Liver (tissue), 9 donors: Measurements from ENCODE around the gene UBE3D. TPM values are rescaled to one million over a fixed set of nuclear protein-coding genes. Genes with fewer than 3 reads are reported as not detected.

Source experiments
- DNase-seq: peaks from one replicate; pipeline ENCODE4 v3.0.0-alpha.2; 2017; ENCODE audit warnings: low spot score
- H3K27ac ChIP-seq, 2 donors: one replicate each; pipeline ENCODE4 v1.7.0; 2013; ENCODE audit warnings: inconsistent platforms in 2 of 2, low read length in 2 of 2, control low read depth in 1 of 2, low read depth in 1 of 2, mild to moderate bottlenecking in 1 of 2
- H3K27me3 ChIP-seq, 4 donors: one replicate each; pipeline versions ENCODE4 v1.6.1 to v1.7.0; 2013; ENCODE audit warnings: low read length in 3 of 4, inconsistent platforms in 1 of 4, mild to moderate bottlenecking in 1 of 4, moderate library complexity in 1 of 4; ENCODE audit not compliant: control insufficient read depth in 4 of 4, insufficient read depth in 4 of 4
- H3K36me3 ChIP-seq, 4 donors: one replicate each; pipeline versions ENCODE4 v1.6.1 to v1.7.0; 2013; ENCODE audit warnings: low read length in 3 of 4, mild to moderate bottlenecking in 3 of 4, low read depth in 1 of 4, moderate library complexity in 1 of 4; ENCODE audit not compliant: control insufficient read depth in 4 of 4, insufficient read depth in 3 of 4
- H3K4me1 ChIP-seq, 4 donors: one replicate each; pipeline versions ENCODE4 v1.6.1 to v1.7.0; 2013; ENCODE audit warnings: low read length in 3 of 4, mild to moderate bottlenecking in 3 of 4, moderate library complexity in 1 of 4; ENCODE audit not compliant: control insufficient read depth in 4 of 4, insufficient read depth in 4 of 4
- H3K4me3 ChIP-seq, 3 donors: one replicate each; pipeline versions ENCODE4 v1.6.1 to v1.7.0; 2013; ENCODE audit warnings: low read length in 3 of 3, control low read depth in 1 of 3, low read depth in 1 of 3, mild to moderate bottlenecking in 1 of 3
- H3K9ac ChIP-seq, 2 donors: one replicate each; pipeline ENCODE4 v1.7.0; 2013; ENCODE audit warnings: low read length in 2 of 2, mild to moderate bottlenecking in 2 of 2, moderate library complexity in 2 of 2, control low read depth in 1 of 2, low read depth in 1 of 2
- H3K9me3 ChIP-seq, 4 donors: one replicate each; pipeline versions ENCODE4 v1.6.1 to v1.7.0; 2013; ENCODE audit warnings: low read length in 3 of 4; ENCODE audit not compliant: control insufficient read depth in 4 of 4
- ATF3 ChIP-seq: IDR thresholded peaks from 2 replicates; pipeline ENCODE4 v1.6.1; 2016; ENCODE audit warnings: antibody characterized with exemption
- EGR1 ChIP-seq, 2 donors: IDR thresholded peaks; 2 replicates each; pipeline ENCODE4 v1.6.1; 2016 to 2018; ENCODE audit warnings: antibody characterized with exemption in 2 of 2, low read depth in 2 of 2
- FOXA1 ChIP-seq: IDR thresholded peaks from 2 replicates; pipeline ENCODE4 v1.6.1; 2016; ENCODE audit warnings: antibody characterized with exemption
- FOXA2 ChIP-seq: IDR thresholded peaks from 2 replicates; pipeline ENCODE4 v1.6.1; 2016; ENCODE audit warnings: antibody characterized with exemption
- GABPA ChIP-seq, 2 donors: IDR thresholded peaks in 1 of 2; conservative IDR thresholded peaks in 1 of 2; 2 replicates each; pipeline ENCODE4 v1.6.1; 2016; ENCODE audit warnings: antibody characterized with exemption in 2 of 2, mild to moderate bottlenecking in 1 of 2, moderate library complexity in 1 of 2
- HNF4A ChIP-seq, 2 donors: conservative IDR thresholded peaks; 2 replicates each; pipeline ENCODE4 v1.6.1; 2016; ENCODE audit warnings: antibody characterized with exemption in 2 of 2, mild to moderate bottlenecking in 2 of 2
- HNF4G ChIP-seq: IDR thresholded peaks from 2 replicates; pipeline ENCODE4 v1.6.1; 2016; ENCODE audit warnings: antibody characterized with exemption
- JUND ChIP-seq, 2 donors: IDR thresholded peaks; 2 replicates each; pipeline ENCODE4 v1.6.1; 2016; ENCODE audit warnings: antibody characterized with exemption in 2 of 2
- MAX ChIP-seq: IDR thresholded peaks from 2 replicates; pipeline ENCODE4 v1.6.1; 2016; ENCODE audit warnings: antibody characterized with exemption
- NR2F2 ChIP-seq: IDR thresholded peaks from 2 replicates; pipeline ENCODE4 v1.6.1; 2016; ENCODE audit warnings: antibody characterized with exemption
- RAD21 ChIP-seq, 2 donors: IDR thresholded peaks; 2 replicates each; pipeline ENCODE4 v1.6.1; 2016; ENCODE audit warnings: antibody characterized with exemption in 2 of 2, mild to moderate bottlenecking in 2 of 2
- REST ChIP-seq: IDR thresholded peaks from 2 replicates; pipeline ENCODE4 v1.6.1; 2016; ENCODE audit warnings: antibody characterized with exemption, mild to moderate bottlenecking
- RXRA ChIP-seq, 2 donors: IDR thresholded peaks; 2 replicates each; pipeline ENCODE4 v1.6.1; 2017 to 2018; ENCODE audit warnings: antibody characterized with exemption in 2 of 2, mild to moderate bottlenecking in 1 of 2
- SP1 ChIP-seq: IDR thresholded peaks from 2 replicates; pipeline ENCODE4 v1.6.1; 2018; ENCODE audit warnings: antibody characterized with exemption, mild to moderate bottlenecking
- TAF1 ChIP-seq: conservative IDR thresholded peaks from 2 replicates; pipeline ENCODE4 v1.6.1; 2016; ENCODE audit warnings: antibody characterized with exemption, mild to moderate bottlenecking
- YY1 ChIP-seq: IDR thresholded peaks from 2 replicates; pipeline ENCODE4 v1.6.1; 2016; ENCODE audit warnings: antibody characterized with exemption, mild to moderate bottlenecking
- ZBTB33 ChIP-seq: IDR thresholded peaks from 2 replicates; pipeline ENCODE4 v1.6.1; 2016; ENCODE audit warnings: antibody characterized with exemption
- WGBS: extraction: QIAGEN DNeasy Blood & Tissue Kit; methylation state at CpG from one replicate; pipeline ENCODE4 v1.1.7; 2013; 5-methylcytosine and 5-hydroxymethylcytosine counted together
- polyA plus RNA-seq, 2 donors: library from polyadenylated mRNA; stranded (reverse) in 1 of 2; unstranded in 1 of 2; fragments of 200-250 nt in 1 of 2; fragments of >200 nt in 1 of 2; fragmentation: Nextera tagmentation in 1 of 2; extraction: Ambion mirVana in 1 of 2; gene quantifications; one replicate each; pipeline versions ENCODE4 v1.2.1 to v1.2.3, GENCODE V29; 2013 to 2015
- total RNA-seq, 2 donors: library from RNA; depleted of rRNA; stranded (reverse); fragments of >200 nt; gene quantifications; one replicate each; pipeline ENCODE4 v1.2.3, GENCODE V29; 2014
- TF ChIP-seq, protein P1 (sequence below): fragments of 150-350 bp; IDR thresholded peaks from 2 replicates; pipeline ENCODE4 v1.5.1; 2017; ENCODE audit warnings: improper control_type of control experiment, low read depth, low read length; ENCODE audit not compliant: missing input control
- donor health status: healthy.
- donor health status: healthy.
- donor health status: healthy.
- donor health status: healthy.
- donor health status: healthy.

Gene UBE3D
- total and polyA plus RNA-seq, 4 donors = 0.78 to 6.4 (median 1.9) TPM

GRCh38 chr6:82902290-82902689 is 163.4 kb downstream of the UBE3D start:
- Histone ChIP-seq H3K4me3 (no peak overlapping the region), H3K4me1 (no peaks in the 10 kb centered on the region), H3K27me3 (no peaks in the 10 kb centered on the region), H3K9me3 (no peaks in the 10 kb centered on the region), H3K27ac (no peak overlapping the region), H3K36me3 (no peaks in the 10 kb centered on the region), H3K9ac (no peak overlapping the region)
- 98% methylated on average over 2 of the region's 2 CpGs for WGBS
- DNase-seq = no peak
- TF ChIP-seq JUND (IDR thresholded peaks at IDR 0.05) (no peak), HNF4G (no peak), EGR1 (IDR thresholded peaks at IDR 0.05; ENCODE audit: low read depth in 2 of 2) (no peak), RAD21 (IDR thresholded peaks at IDR 0.05) (no peak), MAX (no peak), SP1 (no peak), GABPA (IDR thresholded peaks at IDR 0.05 in 1 of 2, conservative IDR thresholded peaks at IDR 0.05 in 1 of 2) (no peak), ATF3 (no peak), HNF4A (conservative IDR thresholded peaks at IDR 0.05) (no peak), ZBTB33 (no peak), FOXA2 (no peak), REST (no peak), TAF1 (no peak), YY1 (no peak), FOXA1 (no peak), RXRA (IDR thresholded peaks at IDR 0.05) (no peak), NR2F2 (no peak)
- TF ChIP-seq, protein P1, sequence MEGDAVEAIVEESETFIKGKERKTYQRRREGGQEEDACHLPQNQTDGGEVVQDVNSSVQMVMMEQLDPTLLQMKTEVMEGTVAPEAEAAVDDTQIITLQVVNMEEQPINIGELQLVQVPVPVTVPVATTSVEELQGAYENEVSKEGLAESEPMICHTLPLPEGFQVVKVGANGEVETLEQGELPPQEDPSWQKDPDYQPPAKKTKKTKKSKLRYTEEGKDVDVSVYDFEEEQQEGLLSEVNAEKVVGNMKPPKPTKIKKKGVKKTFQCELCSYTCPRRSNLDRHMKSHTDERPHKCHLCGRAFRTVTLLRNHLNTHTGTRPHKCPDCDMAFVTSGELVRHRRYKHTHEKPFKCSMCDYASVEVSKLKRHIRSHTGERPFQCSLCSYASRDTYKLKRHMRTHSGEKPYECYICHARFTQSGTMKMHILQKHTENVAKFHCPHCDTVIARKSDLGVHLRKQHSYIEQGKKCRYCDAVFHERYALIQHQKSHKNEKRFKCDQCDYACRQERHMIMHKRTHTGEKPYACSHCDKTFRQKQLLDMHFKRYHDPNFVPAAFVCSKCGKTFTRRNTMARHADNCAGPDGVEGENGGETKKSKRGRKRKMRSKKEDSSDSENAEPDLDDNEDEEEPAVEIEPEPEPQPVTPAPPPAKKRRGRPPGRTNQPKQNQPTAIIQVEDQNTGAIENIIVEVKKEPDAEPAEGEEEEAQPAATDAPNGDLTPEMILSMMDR = no peak
